IMR-90 (cell line): ENCODE results near the gene TAAR5. TPM values are rescaled to one million over a fixed set of nuclear protein-coding genes. Genes with fewer than 3 reads are reported as not detected.

Experiments
- microRNA-seq, 2 experiments: library from miRNA; stranded (forward) in 1 of 2; unstranded in 1 of 2; fragments of 10-50 nt in 1 of 2; fragments of <30 nt in 1 of 2; gene quantifications in 1 of 2; microRNA quantifications in 1 of 2; one replicate each; pipeline versions ENCODE3 to v1.1.0; 2013 to 2020; ENCODE audit not compliant: insufficient read depth in 1 of 2, insufficient read length in 1 of 2, unreplicated experiment in 1 of 2
- polyA plus RNA-seq, 3 experiments: library from polyadenylated mRNA; depleted of rRNA; stranded (reverse); fragments of >200 nt; gene quantifications; 2 replicates each; pipeline ENCODE4 v1.2.3, GENCODE V29; 2012; ENCODE audit warnings: low replicate concordance in 1 of 3
- small RNA-seq, 5 experiments: library from RNA; depleted of rRNA; stranded (forward); fragments of <200 nt; gene quantifications; one replicate each; pipeline ENCODE3, GENCODE V24; 2012
- total RNA-seq: library from RNA; depleted of rRNA; stranded (reverse); fragments of >200 nt; gene quantifications from 2 replicates; pipeline ENCODE4 v1.2.3, GENCODE V29; 2012; rRNA removed

The TAAR5 gene
- total and polyA plus RNA-seq, 2 of the 4 experiments (the other 2 are of a cell fraction): not detected

Small RNAs within 50 kb of the gene (microRNA-seq; reads per million reads assigned to microRNA genes)
- not detected for gene TAAR7P (ENCODE audit: insufficient read depth, insufficient read length)

Small RNAs within 50 kb of the gene (small RNA-seq; reads per million reads assigned to genes)
- 0 reads per million in 5 experiments for gene TAAR7P

Other genes starting within 250 kb of the TAAR5 start
- 10.0 and 10.6 TPM in 2 replicates for gene MOXD1, start 188.3 kb downstream of the TAAR5 start, total RNA-seq
- 16.5 and 19.4 TPM in 2 replicates for gene MOXD1, start 188.3 kb downstream of the TAAR5 start, polyA plus RNA-seq (2012; rRNA removed)
- 26.1 and 35.1 TPM in 2 replicates for gene STX7, start 76.6 kb downstream of the TAAR5 start, total RNA-seq
- 13.3 and 16.5 TPM in 2 replicates for gene STX7, start 76.6 kb downstream of the TAAR5 start, polyA plus RNA-seq (2012; rRNA removed)
- gene TAAR9, start 51.5 kb downstream of the TAAR5 start, total RNA-seq: not detected in 2 replicates
- gene TAAR9, start 51.5 kb downstream of the TAAR5 start, polyA plus RNA-seq (2012; rRNA removed): not detected in 2 replicates
- not detected in 2 replicates for gene TAAR8, start 37.1 kb downstream of the TAAR5 start, total RNA-seq
- not detected in 2 replicates for gene TAAR8, start 37.1 kb downstream of the TAAR5 start, polyA plus RNA-seq (2012; rRNA removed)
- not detected in 2 replicates for gene TAAR6, start 19.4 kb downstream of the TAAR5 start, total RNA-seq
- not detected in 2 replicates for gene TAAR6, start 19.4 kb downstream of the TAAR5 start, polyA plus RNA-seq (2012; rRNA removed)
- gene TAAR2, start 34.5 kb upstream of the TAAR5 start, total RNA-seq: not detected in 2 replicates
- not detected in 2 replicates for gene TAAR2, start 34.5 kb upstream of the TAAR5 start, polyA plus RNA-seq (2012; rRNA removed)
- gene TAAR1, start 69.4 kb upstream of the TAAR5 start, total RNA-seq: not detected in 2 replicates
- not detected in 2 replicates for gene TAAR1, start 69.4 kb upstream of the TAAR5 start, polyA plus RNA-seq (2012; rRNA removed)
- not detected in 2 replicates for gene VNN1, start 124.3 kb upstream of the TAAR5 start, total RNA-seq
- gene VNN1, start 124.3 kb upstream of the TAAR5 start, polyA plus RNA-seq (2012; rRNA removed): 0.04 and 0.07 TPM in 2 replicates
- not detected in 2 replicates for gene VNN2, start 168.2 kb upstream of the TAAR5 start, total RNA-seq
- not detected in 2 replicates for gene VNN2, start 168.2 kb upstream of the TAAR5 start, polyA plus RNA-seq (2012; rRNA removed)
- 2.5 and 6.4 TPM in 2 replicates for gene SLC18B1, start 208.9 kb upstream of the TAAR5 start, total RNA-seq
- gene SLC18B1, start 208.9 kb upstream of the TAAR5 start, polyA plus RNA-seq (2012; rRNA removed): 1.7 and 2.4 TPM in 2 replicates
- 1,529 and 2,604 TPM in 2 replicates for gene RPS12, start 224.8 kb upstream of the TAAR5 start, total RNA-seq
- gene RPS12, start 224.8 kb upstream of the TAAR5 start, polyA plus RNA-seq (2012; rRNA removed): 3,906 and 3,925 TPM in 2 replicates